K562 (cell line): Measurements from ENCODE around the gene ITK. TPM values are rescaled to one million over a fixed set of nuclear protein-coding genes. Genes with fewer than 3 reads are reported as not detected.

ENCODE experiments used
- ARID2 ChIP-seq: fragments of 450-650 bp; IDR thresholded peaks from 2 replicates; pipeline ENCODE4 v1.6.1; 2017; ENCODE audit warnings: antibody characterized with exemption, mild to moderate bottlenecking
- ARID3B ChIP-seq: fragments of 250-450 bp; sonication (Bioruptor Pico); IDR thresholded peaks from 2 replicates; pipeline ENCODE4 v1.4.0; 2020; ENCODE audit warnings: borderline replicate concordance
- CBX1 ChIP-seq: sonication (generic); IDR thresholded peaks from 2 replicates; pipeline ENCODE4 v1.6.1; 2016; ENCODE audit warnings: antibody characterized with exemption, low read depth, mild to moderate bottlenecking
- E2F1 ChIP-seq: sonication (generic); formaldehyde crosslinking; IDR thresholded peaks from 2 replicates; pipeline ENCODE4 v1.8.1; 2023; ENCODE audit warnings: mild to moderate bottlenecking, missing genetic modification reagents, moderate library complexity
- FIP1L1 ChIP-seq: fragments of 200-400 bp; formaldehyde crosslinking; IDR thresholded peaks from 2 replicates; pipeline ENCODE4 v1.6.1; 2018; ENCODE audit warnings: mild to moderate bottlenecking, low read depth, low read length; ENCODE audit not compliant: poor library complexity, severe bottlenecking
- FOXJ2 ChIP-seq: fragments of 200-800 bp; sonication (Bioruptor generic); IDR thresholded peaks from 2 replicates; pipeline ENCODE4 v1.6.1; 2016; ENCODE audit warnings: missing genetic modification characterization, missing compliant biosample characterization
- HMGXB4 ChIP-seq: sonication (generic); formaldehyde crosslinking; IDR thresholded peaks from 2 replicates; pipeline ENCODE4 v1.8.1; 2023; ENCODE audit warnings: mild to moderate bottlenecking, missing genetic modification reagents
- HNRNPH1 ChIP-seq: fragments of 200-400 bp; formaldehyde crosslinking; optimal IDR thresholded peaks from 2 replicates; pipeline ENCODE3; 2017; ENCODE audit warnings: low read depth, mild to moderate bottlenecking, low read length, moderate library complexity
- MAFG ChIP-seq: fragments of 450-650 bp; conservative IDR thresholded peaks from 2 replicates; pipeline ENCODE4 v1.6.1; 2016; ENCODE audit warnings: missing genetic modification characterization, missing compliant biosample characterization
- MEIS2 ChIP-seq: fragments of 450-650 bp; IDR thresholded peaks from 2 replicates; pipeline ENCODE4 v1.6.1; 2014; ENCODE audit warnings: mild to moderate bottlenecking; ENCODE audit not compliant: partially characterized antibody
- SMC3 ChIP-seq: conservative IDR thresholded peaks from 2 replicates; pipeline ENCODE4 v1.6.1; 2011; ENCODE audit warnings: low read depth, low read length, improper control_type of control experiment; ENCODE audit not compliant: insufficient read depth
- ZBTB9 ChIP-seq: fragments of 450-650 bp; formaldehyde crosslinking; IDR thresholded peaks from 2 replicates; pipeline ENCODE4 v1.4.0; 2020; ENCODE audit warnings: mild to moderate bottlenecking, moderate library complexity
- ZEB2 ChIP-seq: fragments of 450-650 bp; IDR thresholded peaks from 2 replicates; pipeline ENCODE4 v1.6.1; 2016
- ZKSCAN8 ChIP-seq: fragments of 200-800 bp; sonication (Bioruptor generic); IDR thresholded peaks from 2 replicates; pipeline ENCODE4 v1.6.1; 2016; ENCODE audit warnings: missing genetic modification characterization, missing compliant biosample characterization
- ZNF134 ChIP-seq: fragments of 250-450 bp; sonication (Bioruptor Pico); conservative IDR thresholded peaks from 2 replicates; pipeline ENCODE4 v1.4.0; 2020
- ZNF174 ChIP-seq: fragments of 250-450 bp; sonication (Bioruptor Pico); IDR thresholded peaks from 2 replicates; pipeline ENCODE4 v1.4.0; 2020; ENCODE audit warnings: mild to moderate bottlenecking
- ZNF274 ChIP-seq: IDR thresholded peaks from 2 replicates; pipeline ENCODE4 v1.6.1; 2011; ENCODE audit warnings: low read depth, mild to moderate bottlenecking, low read length, moderate library complexity, borderline replicate concordance
- ZNF384 ChIP-seq: IDR thresholded peaks from 2 replicates; pipeline ENCODE4 v1.6.1; 2012; ENCODE audit warnings: low read depth, low read length, improper control_type of control experiment
- ZNF785 ChIP-seq: fragments of 250-450 bp; sonication (Bioruptor Pico); IDR thresholded peaks from 2 replicates; pipeline ENCODE4 v1.4.0; 2020; ENCODE audit warnings: mild to moderate bottlenecking
- polyA plus RNA-seq, 8 experiments: library from polyadenylated mRNA; depleted of rRNA in 4 of 8; stranded (reverse) in 5 of 8; unstranded in 3 of 8; fragments of >200 nt; fragmentation: Nextera tagmentation in 2 of 8; fragmentation: Illumina TruSeq in 1 of 8; extraction: Ambion mirVana in 2 of 8; extraction: Trizol in 1 of 8; gene quantifications; 2 replicates each; pipeline versions ENCODE4 v1.2.1 to v1.2.3, GENCODE V29; 2011 to 2014; ENCODE audit warnings: inconsistent platforms in 1 of 8, missing spikeins in 1 of 8
- total RNA-seq, 7 experiments: library from RNA; depleted of rRNA in 6 of 7; stranded (reverse); fragments of >200 nt in 6 of 7; fragmentation: Illumina TruSeq in 2 of 7; extraction: Trizol in 2 of 7; gene quantifications; 2 replicates each; pipeline versions ENCODE4 v1.2.1 to v1.2.3, GENCODE V29; 2011 to 2021; ENCODE audit warnings: low replicate concordance in 1 of 7

Gene ITK
- total and polyA plus RNA-seq, 9 of the 15 experiments (the other 6 are each of a cell fraction or from before 2014, with no cell fraction given), result 0.04 to 0.75 TPM; not detected in 7

GRCh38 chr5:157278319-157279037 lies 97.8 kb downstream of the ITK start (continued):
- TF ChIP-seq ARID3B (CRISPR knock-in tag) (peak; percentile 89; the same call in 1 of the 2 replicates), ZKSCAN8 (CRISPR knock-in tag) (peak; percentile 91), HNRNPH1 (no peak), FIP1L1 (no peak), HMGXB4 (CRISPR knock-in tag) (no peak), ZNF384 (no peak), E2F1 (no peak), ZNF134 (CRISPR knock-in tag) (peak; percentile 76), MEIS2 (no peak), FOXJ2 (tag) (no peak), CBX1 (no peak), SMC3 (no peak), ZBTB9 (CRISPR knock-in tag) (peak; percentile 97), ZEB2 (no peak), MAFG (tag) (peak; percentile 65), ZNF785 (no peak), ARID2 (no peak), ZNF174 (peak; percentile 94), ZNF274 (no peak)
